ENCODE measurements around the gene SLC25A22. TPM values are rescaled to one million over a fixed set of nuclear protein-coding genes. Genes with fewer than 3 reads are reported as not detected.

Gene SLC25A22
- 18.6 and 84.0 TPM in 2 replicates for total RNA-seq (2011; cell fraction: chromatin; rRNA removed; ENCODE audit: low replicate concordance)
- total RNA-seq (2011; cell fraction: nucleolus; rRNA removed), result 75.0 and 76.5 TPM in 2 replicates
- total RNA-seq (2011; cell fraction: nucleoplasm; rRNA removed), result 35.6 and 39.5 TPM in 2 replicates
- total RNA-seq (2014; rRNA removed), result 17.0 and 21.5 TPM in 2 replicates
- total RNA-seq (2014; rRNA removed; fragmentation: Illumina TruSeq; extraction: Trizol), result 2.5 and 3.0 TPM in 2 replicates
- total RNA-seq (2015; rRNA removed; fragmentation: Illumina TruSeq; extraction: Trizol), result 11.4 and 11.8 TPM in 2 replicates
- total RNA-seq (2021), result 54.7 and 55.4 TPM in 2 replicates
- polyA plus RNA-seq (2011; rRNA removed), result 9.3 and 32.2 TPM in 2 replicates
- 10.7 and 26.2 TPM in 2 replicates for polyA plus RNA-seq (2011; cell fraction: cytosol; rRNA removed)
- 46.7 and 86.6 TPM in 2 replicates for polyA plus RNA-seq (2011; cell fraction: nucleus; rRNA removed)
- 25.7 and 28.8 TPM in 2 replicates for polyA plus RNA-seq (2012)
- polyA plus RNA-seq (2014; fragmentation: Illumina TruSeq; extraction: Trizol), result 15.0 and 37.3 TPM in 2 replicates
- polyA plus RNA-seq (2014; fragmentation: Nextera tagmentation; extraction: Ambion mirVana), result under 1 TPM; 0.41 to 0.44 TPM
- polyA plus RNA-seq (2014; rRNA removed), result 30.0 and 32.8 TPM in 2 replicates
- polyA minus RNA-seq (2011; rRNA and poly(A)+ RNA removed), result 6.1 and 7.3 TPM in 2 replicates
- polyA minus RNA-seq (2011; cell fraction: cytosol; rRNA and poly(A)+ RNA removed), result 19.8 and 31.9 TPM in 2 replicates
- polyA minus RNA-seq (2011; cell fraction: nucleus; rRNA and poly(A)+ RNA removed), result 14.7 and 16.0 TPM in 2 replicates
- percentile 58 among the genes with signal in this experiment for Bru-seq, nascent RNA
- percentile 52 among the genes with signal in this experiment for BruChase-seq, experiment 1, labeled RNA remaining after a 2-hour chase
- BruChase-seq, experiment 2, labeled RNA remaining after a 6-hour chase, result percentile 60 among the genes with signal in this experiment
- long read RNA-seq, experiment 1, transcript SLC25A22-228 (10 exons, 2,692 nt), result major isoform, 27 of 145 reads
- long read RNA-seq, experiment 1, partial matches to known transcripts, result 35 of 145 reads
- long read RNA-seq, experiment 1, other reads (novel, unspliced or antisense), result 80 of 145 reads
- long read RNA-seq, experiment 2, transcript SLC25A22-228 (10 exons, 2,692 nt), result major isoform, 16 of 57 reads
- long read RNA-seq, experiment 2, partial matches to known transcripts, result 11 of 57 reads
- long read RNA-seq, experiment 2, other reads (novel, unspliced or antisense), result 28 of 57 reads
- long read RNA-seq, experiment 3, transcript SLC25A22-201 (10 exons, 2,796 nt), result minor isoform, 6 of 35 reads
- long read RNA-seq, experiment 3, transcript SLC25A22-228 (10 exons, 2,692 nt), result major isoform, 21 of 35 reads
- long read RNA-seq, experiment 3, partial matches to known transcripts, result 4 of 35 reads
- long read RNA-seq, experiment 3, other reads (novel, unspliced or antisense), result 4 of 35 reads

DNA sequence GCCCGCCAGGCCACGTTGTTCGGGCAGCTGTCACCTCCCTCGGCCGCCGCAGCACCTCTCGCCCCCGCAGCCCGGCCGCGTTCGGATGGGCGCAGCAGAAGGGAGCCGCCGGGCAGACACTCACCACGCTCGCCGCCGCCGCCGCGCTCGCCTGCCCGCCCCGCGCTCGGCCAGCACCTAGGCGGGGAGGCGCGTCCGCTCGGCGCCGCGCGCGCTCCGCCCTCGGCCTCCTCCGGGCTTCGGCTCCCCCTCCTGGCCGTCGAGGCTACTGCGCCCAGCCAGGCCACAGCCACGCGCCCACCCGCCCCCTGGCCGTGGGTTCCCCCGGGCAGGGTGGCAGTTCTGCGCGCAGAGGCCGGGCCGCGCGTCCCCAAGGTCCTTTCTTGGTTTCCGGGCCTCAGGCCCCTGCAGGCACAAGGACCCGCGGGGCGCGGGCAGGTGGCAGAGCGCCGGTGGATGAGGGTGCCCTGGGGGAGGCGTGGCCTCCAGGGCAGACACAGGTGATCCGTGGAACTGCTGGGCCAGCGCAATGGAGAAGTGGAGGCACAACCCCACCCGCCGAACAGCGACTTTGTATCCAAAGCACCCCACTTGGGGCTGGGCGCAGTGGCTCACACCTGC, at the start of gene SLC25A22:
TSS of gene SLC25A22 (minus strand) at position 189 of the 621 bp plus-strand sequence. CDS start 3,275 bp downstream, outside the sequence.
- peak within 1 kb of the TSS; percentile 73 for H3K4me3 ChIP-seq
- H2AFZ ChIP-seq (ENCODE audit: low read depth, low read length), result peak within 1 kb of the TSS; percentile 79
- TF ChIP-seq ZNF175 (CRISPR knock-in tag; IDR thresholded peaks at IDR 0.05; ENCODE audit: low read depth), result 0 out of 2 replicates have a peak, but pooled peaks have one; percentile 37
- 0 out of 2 replicates have a peak, but pooled peaks have one; percentile 34 for TF ChIP-seq KLF1 (tag; IDR thresholded peaks at IDR 0.05)
- TF ChIP-seq, protein P1, sequence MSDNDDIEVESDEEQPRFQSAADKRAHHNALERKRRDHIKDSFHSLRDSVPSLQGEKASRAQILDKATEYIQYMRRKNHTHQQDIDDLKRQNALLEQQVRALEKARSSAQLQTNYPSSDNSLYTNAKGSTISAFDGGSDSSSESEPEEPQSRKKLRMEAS (CRISPR knock-in tag; IDR thresholded peaks at IDR 0.05), result no peak; the same call in 1 of the 2 replicates
- no peak for TF ChIP-seq PTRF (tag; IDR thresholded peaks at IDR 0.05)
- no peak for TF ChIP-seq E2F3 (CRISPR knock-in tag; IDR thresholded peaks at IDR 0.05)
- TF ChIP-seq, protein P2, sequence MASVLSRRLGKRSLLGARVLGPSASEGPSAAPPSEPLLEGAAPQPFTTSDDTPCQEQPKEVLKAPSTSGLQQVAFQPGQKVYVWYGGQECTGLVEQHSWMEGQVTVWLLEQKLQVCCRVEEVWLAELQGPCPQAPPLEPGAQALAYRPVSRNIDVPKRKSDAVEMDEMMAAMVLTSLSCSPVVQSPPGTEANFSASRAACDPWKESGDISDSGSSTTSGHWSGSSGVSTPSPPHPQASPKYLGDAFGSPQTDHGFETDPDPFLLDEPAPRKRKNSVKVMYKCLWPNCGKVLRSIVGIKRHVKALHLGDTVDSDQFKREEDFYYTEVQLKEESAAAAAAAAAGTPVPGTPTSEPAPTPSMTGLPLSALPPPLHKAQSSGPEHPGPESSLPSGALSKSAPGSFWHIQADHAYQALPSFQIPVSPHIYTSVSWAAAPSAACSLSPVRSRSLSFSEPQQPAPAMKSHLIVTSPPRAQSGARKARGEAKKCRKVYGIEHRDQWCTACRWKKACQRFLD (CRISPR knock-in tag; IDR thresholded peaks at IDR 0.05), result peak; percentile 68; the same call in 1 of the 2 replicates
- TF ChIP-seq ZNF644 (tag; IDR thresholded peaks at IDR 0.05; ENCODE audit: low read depth), result no peak
- TF ChIP-seq FUS (optimal IDR thresholded peaks at IDR 0.05; ENCODE audit: low read depth, low read length), result no peak
- TF ChIP-seq ARID1B (IDR thresholded peaks at IDR 0.05), result no peak
- TF ChIP-seq, protein P3, sequence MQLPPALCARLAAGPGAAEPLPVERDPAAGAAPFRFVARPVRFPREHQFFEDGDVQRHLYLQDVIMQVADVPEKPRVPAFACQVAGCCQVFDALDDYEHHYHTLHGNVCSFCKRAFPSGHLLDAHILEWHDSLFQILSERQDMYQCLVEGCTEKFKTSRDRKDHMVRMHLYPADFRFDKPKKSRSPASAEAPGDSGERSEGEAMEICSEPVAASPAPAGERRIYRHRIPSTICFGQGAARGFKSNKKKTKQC (CRISPR knock-in tag; IDR thresholded peaks at IDR 0.05), result no peak
- TF ChIP-seq ZC3H11A (IDR thresholded peaks at IDR 0.05; ENCODE audit: low read depth, low read length), result no peak
- TF ChIP-seq, protein P4, sequence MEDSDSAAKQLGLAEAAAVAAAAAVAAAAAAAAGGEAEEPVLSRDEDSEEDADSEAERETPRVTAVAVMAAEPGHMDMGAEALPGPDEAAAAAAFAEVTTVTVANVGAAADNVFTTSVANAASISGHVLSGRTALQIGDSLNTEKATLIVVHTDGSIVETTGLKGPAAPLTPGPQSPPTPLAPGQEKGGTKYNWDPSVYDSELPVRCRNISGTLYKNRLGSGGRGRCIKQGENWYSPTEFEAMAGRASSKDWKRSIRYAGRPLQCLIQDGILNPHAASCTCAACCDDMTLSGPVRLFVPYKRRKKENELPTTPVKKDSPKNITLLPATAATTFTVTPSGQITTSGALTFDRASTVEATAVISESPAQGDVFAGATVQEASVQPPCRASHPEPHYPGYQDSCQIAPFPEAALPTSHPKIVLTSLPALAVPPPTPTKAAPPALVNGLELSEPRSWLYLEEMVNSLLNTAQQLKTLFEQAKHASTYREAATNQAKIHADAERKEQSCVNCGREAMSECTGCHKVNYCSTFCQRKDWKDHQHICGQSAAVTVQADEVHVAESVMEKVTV (CRISPR knock-in tag; IDR thresholded peaks at IDR 0.05), result no peak

More for the DNA sequence above, at the start of gene SLC25A22:
- no peaks in the 10 kb centered on the region for H3K9me3 ChIP-seq (replicated peaks; ENCODE audit: control insufficient read depth, insufficient read depth, low read depth, low read length)
- H3K27ac ChIP-seq (ENCODE audit: extremely low read depth, low read depth, low read length), result peak within 1 kb of the TSS; percentile 71
- peak within 1 kb of the TSS; percentile 91 for H3K4me2 ChIP-seq (ENCODE audit: insufficient read depth, low read length)
- WGBS (ENCODE audit: insufficient coverage, low coverage, missing lambda C conversion rate), result 5% methylated on average over 33 of the region's 69 CpGs
- no peaks in the 10 kb centered on the region for H3K9me1 ChIP-seq (ENCODE audit: control insufficient read depth, insufficient read depth, low read length)
- no peaks in the 10 kb centered on the region for H4K20me1 ChIP-seq (replicated peaks; ENCODE audit: control insufficient read depth, insufficient read depth, low read length)
- H3K27me3 ChIP-seq (ENCODE audit: control insufficient read depth in 2 of 2, insufficient read depth in 2 of 2, low read length in 2 of 2), result no peaks in the 10 kb centered on the region
- POLR2A ChIA-PET, result interaction anchor here (1.0 to 1.1 kb wide), 2 partner anchors 34 to 49 kb away, joined by 3 to 4 read pairs; no protein-coding TSS in a partner anchor
- no TSS peak for BruUV-seq (replicated peaks)
- H3K9ac ChIP-seq (ENCODE audit: insufficient read depth in 1 of 2, low read depth in 2 of 2, low read length in 2 of 2), result peak within 1 kb of the TSS; percentile 66 to 95
- peaks cover 7 to 97% of the 10 kb centered on the region in 2 experiments for H3K4me1 ChIP-seq (replicated peaks in 1 of 2; ENCODE audit: control insufficient read depth in 2 of 2, insufficient read depth in 2 of 2, low read length in 2 of 2)
- H3K79me2 ChIP-seq (ENCODE audit: control insufficient read depth, insufficient read depth, low read length), result peaks cover 26% of the 10 kb centered on the region
- in situ Hi-C loops (cut with MboI) (no loop called here), intact Hi-C loops (cut with micrococcal nuclease) (loop anchor here (5.0 to 10.0 kb wide), 2 partner anchors 71 to 233 kb away; partner anchors contain the start of genes LMNTD2 and RASSF7)
- FAIRE-seq, result no peak
- H3K36me3 ChIP-seq (ENCODE audit: control insufficient read depth, insufficient read depth, low read length), result peaks cover 53% of the 10 kb centered on the region; the same call in 1 of the 3 replicates
- peak; percentile 84 to 92 (median 86) for DNase-seq (ENCODE audit: extremely low read depth in 1 of 4, low spot score in 3 of 4)
- peak; percentile 84 for ATAC-seq
- CTCF ChIA-PET (ENCODE audit: low intra/inter-chr PET ratio), result interaction anchor here (0.6 to 2.4 kb wide), 3 partner anchors 22 to 279 kb away, joined by 3 to 10 read pairs (median 3); no protein-coding TSS in a partner anchor

Data from K562 (cell line).